GM19324 (cell line): ENCODE results near the gene CCDC43.
"Not testable (repeated sequence)": the region's sequence is repeated elsewhere in the genome, so short reads cannot be mapped to it uniquely, and the experiment has no call there.

Experiments
- ATAC-seq: cut with Tn5 transposase; IDR thresholded peaks from one replicate; pipeline ENCODE4 v1.9.1; 2021; ENCODE audit warnings: mild to moderate bottlenecking, moderate library complexity; ENCODE audit not compliant: unreplicated experiment, low FRiP score

The CCDC43 gene

DNA sequence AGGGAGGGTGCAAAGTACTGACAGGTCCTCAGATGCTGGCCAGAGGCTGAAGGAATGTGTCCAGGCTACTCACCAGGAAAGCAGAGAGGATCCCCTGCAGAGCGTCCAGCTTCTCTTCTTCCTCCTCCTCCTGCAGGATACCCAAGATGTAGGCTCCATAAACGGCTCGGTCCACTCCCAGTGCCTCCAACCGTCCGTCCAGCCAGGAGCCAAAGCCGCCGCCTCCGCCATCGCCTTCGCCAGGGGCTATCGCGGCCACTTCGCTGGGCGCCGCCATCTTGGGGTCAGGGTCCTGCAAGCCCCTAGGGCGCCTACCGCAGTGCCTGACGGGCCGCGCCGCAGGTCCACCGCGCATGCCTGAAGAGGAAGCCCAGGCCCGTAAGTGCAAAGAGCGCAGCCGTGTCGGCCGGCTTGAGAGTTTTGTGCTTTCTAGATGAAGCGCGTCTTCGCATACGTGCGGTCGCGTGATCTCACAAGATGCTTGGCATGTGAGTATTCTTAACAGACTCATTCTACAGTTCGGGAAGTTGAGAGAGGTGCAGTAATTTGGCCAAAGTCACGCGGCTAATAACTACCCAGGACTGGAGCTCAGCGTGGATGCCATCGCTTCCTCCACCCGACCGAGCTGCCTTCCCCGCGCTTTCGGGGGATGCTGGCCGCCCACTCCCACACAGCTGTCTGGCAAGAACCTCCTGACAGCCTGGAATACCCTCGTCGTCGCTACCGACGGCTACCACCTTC lies at the start of gene CCDC43:
Gene CCDC43 (minus strand): TSS at position 300 of the 741 bp plus-strand sequence. CDS start 23 bp downstream, at position 277.
- ATAC-seq = peak; percentile 88

- ATAC-seq = no peak
Measured at GRCh38 chr17:44738214-44738906, 48.8 kb upstream of the CCDC43 start.

- no peak for ATAC-seq
Measured at GRCh38 chr17:44736551-44737240, 47.1 kb upstream of the CCDC43 start.

DNA sequence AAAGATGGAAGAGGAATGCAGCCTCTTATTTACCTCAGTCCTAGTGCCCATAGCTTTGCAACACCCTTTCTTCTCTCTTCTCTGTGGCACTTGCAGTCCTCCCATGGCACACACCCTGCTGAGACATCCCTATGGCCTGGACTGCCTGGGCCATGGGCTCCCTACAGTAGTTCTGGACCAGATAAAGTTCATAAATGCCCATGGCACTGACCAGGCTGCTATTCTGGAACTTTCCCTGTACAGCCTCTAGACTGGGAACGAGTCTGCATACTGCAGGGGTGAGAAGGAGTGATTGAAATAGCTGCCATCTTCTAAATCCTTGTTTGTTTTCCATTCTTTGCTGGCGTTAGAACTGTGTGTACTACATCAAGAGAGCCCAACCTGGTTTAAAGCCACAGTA lies 44.7 kb upstream of the CCDC43 start:
- no peak for ATAC-seq

GRCh38 chr17:44733753-44734152 lies 44.2 kb upstream of the CCDC43 start:
- no peak for ATAC-seq

GRCh38 chr17:44726121-44726520 lies 36.5 kb upstream of the CCDC43 start:
- ATAC-seq = not testable (repeated sequence)

GRCh38 chr17:44722254-44722653 lies 32.7 kb upstream of the CCDC43 start:
- ATAC-seq = no peak

GRCh38 chr17:44719444-44719843 lies 29.9 kb upstream of the CCDC43 start:
- no peak for ATAC-seq

DNA sequence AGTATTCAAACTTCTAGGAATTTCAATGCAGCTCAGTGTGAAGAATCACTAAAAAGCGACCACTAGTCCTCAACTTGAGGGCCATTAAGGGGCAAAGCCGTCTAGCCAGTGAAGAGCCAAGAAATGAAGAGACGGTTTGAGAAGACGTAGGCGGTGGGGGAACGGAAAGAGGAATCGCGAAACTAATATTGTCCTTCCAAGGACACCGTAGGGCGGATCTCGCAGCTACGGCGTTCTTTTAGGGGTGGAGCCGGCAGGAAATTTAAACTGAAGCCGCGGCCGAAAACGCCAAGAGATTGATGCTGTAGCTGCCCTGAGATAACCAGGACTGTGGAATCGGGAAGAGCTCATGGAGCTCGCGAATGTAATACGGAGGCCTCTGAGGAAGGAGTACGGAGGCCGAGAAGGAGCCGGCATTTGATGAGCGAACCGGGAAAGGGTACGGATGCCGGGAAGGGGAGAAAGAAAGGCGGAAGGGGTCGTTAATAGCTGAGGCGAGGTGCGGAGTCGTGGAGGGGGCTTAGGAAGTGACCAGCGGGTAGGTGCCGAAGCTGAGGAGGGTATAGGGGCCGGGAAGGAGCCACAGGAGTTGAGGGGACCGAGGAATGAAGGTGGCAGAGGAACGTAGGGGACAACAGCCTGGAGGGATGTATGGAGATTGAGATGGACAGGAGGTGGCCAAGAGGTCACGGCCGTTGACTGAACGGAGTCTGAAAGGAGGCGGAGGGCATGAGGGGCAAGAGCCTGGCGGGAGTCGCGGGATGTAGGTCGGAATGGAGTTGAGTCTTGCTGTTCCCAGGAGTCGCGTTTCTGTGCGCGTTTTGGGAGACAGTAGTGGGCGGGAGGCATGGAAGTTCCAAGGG lies 19.1 kb upstream of the CCDC43 start, which contains the start of gene DBF4B:
Gene DBF4B (plus strand): TSS at position 265 of the 863 bp plus-strand sequence. CDS start 156 bp downstream, at position 421.
- ATAC-seq = peak; percentile 86

GRCh38 chr17:44707755-44708400 lies 18.3 kb upstream of the CCDC43 start:
- no peak for ATAC-seq

DNA sequence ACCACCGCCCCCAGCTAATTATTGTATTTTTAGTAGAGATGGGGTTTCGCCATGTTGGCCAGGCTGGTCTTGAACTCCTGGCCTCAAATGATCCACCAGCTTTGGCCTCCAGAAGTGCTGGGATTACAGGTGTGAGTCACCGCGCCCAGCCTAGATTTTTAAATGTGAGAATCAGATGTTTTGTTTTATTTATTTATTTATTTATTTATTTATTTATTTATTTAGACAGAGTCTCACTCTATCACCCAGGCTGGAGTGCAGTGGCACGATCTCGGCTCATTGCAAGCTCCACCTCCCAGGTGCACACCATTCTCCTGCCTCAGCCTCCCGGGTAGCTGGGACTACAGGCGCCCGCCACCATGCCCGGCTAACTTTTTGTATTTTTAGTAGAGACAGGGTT lies 10.7 kb upstream of the CCDC43 start:
- ATAC-seq = not testable (repeated sequence)

GRCh38 chr17:44693609-44694008 lies 4.0 kb upstream of the CCDC43 start:
- ATAC-seq = no peak

DNA sequence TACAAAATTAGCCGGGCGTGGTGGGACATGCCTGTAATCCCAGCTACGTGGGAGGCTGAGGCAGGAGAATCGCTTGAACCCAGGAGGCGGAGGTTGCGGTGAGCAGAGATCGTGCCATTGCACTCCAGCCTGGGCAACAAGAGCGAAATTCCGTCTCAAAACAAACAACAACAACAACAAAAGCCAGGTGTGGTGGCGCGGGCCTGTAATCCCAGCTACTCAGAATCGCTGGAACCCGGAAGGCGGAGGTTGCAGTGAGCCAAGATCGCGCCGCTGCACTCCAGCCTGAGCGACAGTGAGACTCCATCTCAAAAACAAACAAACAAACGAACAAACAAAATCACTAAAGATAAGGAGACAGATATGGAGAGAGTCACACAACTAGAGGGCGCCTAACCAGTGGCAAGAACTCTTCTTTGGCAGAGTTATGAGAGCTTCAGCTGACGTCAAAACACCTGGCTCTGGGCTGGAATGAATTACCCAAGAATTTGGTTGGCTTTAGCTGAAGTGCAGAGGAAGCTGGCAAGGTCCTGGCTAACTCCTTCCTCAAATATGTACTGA lies 1.2 kb upstream of the CCDC43 start:
- not testable (repeated sequence) for ATAC-seq

DNA sequence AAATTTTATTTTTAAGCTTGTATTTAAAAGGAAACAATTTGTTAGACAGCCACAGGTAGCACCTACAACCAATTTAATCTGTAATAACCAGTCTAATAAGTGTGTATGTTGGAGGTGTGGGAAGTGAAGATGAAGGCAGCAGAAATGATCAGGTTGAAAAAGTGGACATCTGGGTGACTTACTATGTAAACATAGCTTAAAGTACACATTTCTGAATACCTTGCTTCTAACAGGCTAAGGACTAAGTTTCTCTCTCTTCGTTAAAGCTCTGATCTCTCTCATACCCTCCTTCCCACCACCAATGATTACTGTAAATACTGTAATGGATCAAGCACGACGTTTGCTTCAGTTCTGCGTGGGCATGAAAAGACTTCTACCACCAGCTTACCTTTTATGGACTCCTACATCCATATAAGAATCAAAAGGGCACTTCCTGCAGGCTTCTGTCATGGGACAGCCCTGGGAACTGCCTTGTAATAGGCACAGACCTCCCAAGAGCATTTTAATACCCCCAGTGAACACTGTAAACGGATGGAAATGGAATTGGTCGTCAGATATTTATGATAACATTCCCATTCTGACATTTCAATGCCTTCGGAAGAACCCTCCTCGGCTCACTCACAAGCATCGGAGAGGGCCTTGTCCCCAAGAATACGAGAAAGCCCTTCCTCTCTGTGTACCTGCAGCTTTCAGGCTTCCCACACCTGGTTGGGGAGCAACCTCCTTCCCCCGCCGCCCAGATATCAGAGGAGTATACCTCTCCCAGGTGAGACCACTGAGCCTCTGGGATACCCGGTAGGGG lies 700 bp downstream of the CCDC43 start:
- ATAC-seq = no peak

- no peak for ATAC-seq
Measured at GRCh38 chr17:44688200-44688599, 1.4 kb downstream of the CCDC43 start.

DNA sequence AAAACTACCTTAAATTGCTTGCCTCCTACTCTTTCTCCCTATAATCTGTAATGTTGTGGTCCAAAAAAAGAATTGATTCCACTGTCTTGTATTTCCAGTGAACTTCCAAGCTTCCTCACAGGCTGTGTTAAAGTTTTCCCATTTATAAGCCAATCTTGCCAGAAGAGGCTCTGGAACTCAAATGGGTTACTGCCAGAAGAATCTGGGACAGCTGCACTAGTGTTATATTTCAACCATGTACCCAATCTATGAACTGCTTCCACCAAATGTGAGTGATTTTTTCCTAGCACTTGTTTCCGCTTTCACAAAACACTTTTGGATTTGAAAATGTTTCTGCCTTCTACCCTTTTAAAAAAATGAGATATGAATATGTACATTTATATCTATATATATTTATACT lies 1.8 kb downstream of the CCDC43 start:
- ATAC-seq = no peak

- not testable (repeated sequence) for ATAC-seq
Measured at GRCh38 chr17:44683303-44683702, 6.3 kb downstream of the CCDC43 start.

DNA sequence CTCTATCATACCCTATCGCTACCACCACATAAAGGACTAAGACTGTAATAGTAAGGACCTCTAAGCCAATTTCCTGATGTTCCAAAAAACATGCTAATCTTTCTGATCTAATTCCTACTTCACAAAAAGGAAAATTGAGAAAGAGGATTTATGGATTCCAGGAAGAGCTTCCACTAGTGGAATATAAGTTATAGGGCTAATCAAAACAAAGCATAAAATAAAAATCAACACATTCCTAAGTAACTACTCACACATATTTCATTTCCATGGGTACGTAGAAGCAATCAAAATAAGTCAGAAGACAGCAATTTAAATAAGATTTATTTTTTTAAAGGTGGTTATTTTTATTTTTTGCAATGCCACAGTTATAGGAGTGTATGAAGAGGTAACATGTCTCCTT lies 12.4 kb downstream of the CCDC43 start:
- ATAC-seq = no peak

GRCh38 chr17:44673893-44674292 lies 15.7 kb downstream of the CCDC43 start:
- no peak for ATAC-seq
